Ecto neural progenitor cell (in vitro differentiated cells): ENCODE measurements around the gene FGF8.

Source experiments
- DNase-seq: peaks from one replicate; pipeline ENCODE4 v3.0.0-alpha.2; 2018; ENCODE audit warnings: low spot score

Gene FGF8

GRCh38 chr10:101781984-101782810 lies 6.3 kb upstream of the FGF8 start:
- peak; percentile 46 for DNase-seq

GRCh38 chr10:101781655-101781983 lies 5.7 kb upstream of the FGF8 start:
- no peak for DNase-seq

GRCh38 chr10:101780818-101781654 lies 5.1 kb upstream of the FGF8 start:
- peak; percentile 83 for DNase-seq

DNA sequence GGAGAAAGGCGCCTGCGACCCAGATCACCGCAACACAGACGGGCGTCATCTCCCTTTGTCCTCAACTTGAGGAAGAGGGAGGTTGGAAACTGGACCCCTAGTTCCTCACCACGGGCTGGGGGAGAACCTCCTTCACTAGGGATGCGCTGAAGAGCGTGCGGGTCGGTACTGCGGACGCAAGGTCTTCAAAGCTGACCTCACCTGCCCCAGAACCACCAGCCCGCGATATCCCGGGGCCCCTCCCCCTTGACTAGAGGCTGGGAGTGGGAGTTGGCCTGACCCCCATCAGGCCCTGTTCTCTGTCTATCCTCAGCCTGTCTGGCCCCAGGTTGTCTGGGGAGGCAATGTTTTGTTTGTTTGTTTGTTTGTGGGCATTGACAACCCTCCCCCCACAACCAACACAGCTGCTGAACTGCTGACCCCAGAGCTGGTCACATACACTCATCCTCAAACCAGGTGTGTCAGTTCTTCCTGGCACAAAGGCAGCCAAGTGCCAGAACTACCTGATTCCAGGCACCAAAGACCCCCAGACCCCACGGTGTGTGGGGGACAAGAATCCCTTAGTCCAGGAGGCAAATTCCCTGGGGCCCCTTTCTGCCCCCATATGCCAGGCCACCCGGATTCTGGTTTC lies 4.4 kb upstream of the FGF8 start:
- DNase-seq, result no peak

DNA sequence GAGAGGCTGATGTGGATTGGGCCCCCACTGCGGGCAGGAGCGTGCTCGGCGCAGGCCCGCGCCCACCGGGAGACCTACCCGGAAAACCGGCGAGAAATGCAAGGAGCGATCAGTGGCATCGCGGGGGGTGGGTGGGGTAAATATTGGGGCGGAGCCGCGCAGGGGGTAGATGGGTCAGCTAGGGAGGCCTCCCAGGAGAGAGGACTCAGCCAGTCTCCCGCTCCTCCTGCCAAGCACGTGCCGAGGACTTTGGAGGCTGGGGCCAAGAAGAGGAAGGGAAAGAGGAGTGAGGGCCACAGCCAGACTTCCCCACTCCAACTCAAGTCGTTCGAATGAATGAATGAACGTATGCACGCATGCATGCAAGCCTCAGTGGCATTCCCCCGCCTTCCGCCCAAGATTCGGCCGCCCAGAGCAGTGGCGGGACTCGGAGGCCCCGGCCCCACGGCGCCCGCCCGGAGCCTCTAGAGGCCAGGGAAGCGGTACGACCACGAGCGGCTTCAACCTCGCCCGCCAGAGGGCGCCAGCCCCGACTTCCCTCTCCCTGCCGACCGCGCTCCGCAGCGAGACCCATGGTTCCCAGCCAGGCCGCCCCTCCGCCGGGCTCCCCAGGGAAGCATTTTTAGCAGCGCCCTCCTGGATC lies 3.8 kb upstream of the FGF8 start:
- DNase-seq, result peak; percentile 93

- peak; percentile 77 for DNase-seq
Measured at GRCh38 chr10:101778781-101779543, 3.0 kb upstream of the FGF8 start.

DNA sequence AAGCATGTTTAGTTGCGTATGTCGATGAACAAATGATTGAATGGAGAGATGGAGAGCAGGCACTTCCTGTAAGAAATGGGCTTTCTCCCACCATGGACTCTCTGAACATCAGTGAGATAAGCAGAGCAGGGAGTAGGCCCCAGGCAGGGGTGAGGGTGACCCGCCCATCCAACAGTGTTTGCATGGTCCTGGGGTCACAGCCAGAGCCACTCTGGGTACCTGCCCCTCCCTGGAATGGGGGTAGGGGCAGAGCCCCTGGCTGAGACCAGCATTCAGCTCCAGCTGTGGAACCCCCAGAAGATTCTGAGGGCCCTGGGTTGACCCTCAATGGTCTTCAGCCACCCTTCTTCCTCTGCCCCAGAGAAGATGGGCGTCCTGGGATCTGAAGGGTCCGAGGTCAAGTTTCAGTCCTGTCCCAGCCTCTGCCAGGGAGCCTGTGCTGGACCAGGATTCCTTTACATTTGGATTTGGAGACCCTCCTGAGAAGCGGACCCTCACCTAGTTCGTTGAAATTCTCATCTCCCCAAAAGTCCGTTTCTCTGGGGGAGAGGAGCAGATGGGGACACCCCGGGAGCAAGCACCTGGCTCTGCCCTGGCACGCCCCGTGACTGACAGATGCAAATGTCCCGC lies 2.4 kb upstream of the FGF8 start:
- DNase-seq, result no peak

DNA sequence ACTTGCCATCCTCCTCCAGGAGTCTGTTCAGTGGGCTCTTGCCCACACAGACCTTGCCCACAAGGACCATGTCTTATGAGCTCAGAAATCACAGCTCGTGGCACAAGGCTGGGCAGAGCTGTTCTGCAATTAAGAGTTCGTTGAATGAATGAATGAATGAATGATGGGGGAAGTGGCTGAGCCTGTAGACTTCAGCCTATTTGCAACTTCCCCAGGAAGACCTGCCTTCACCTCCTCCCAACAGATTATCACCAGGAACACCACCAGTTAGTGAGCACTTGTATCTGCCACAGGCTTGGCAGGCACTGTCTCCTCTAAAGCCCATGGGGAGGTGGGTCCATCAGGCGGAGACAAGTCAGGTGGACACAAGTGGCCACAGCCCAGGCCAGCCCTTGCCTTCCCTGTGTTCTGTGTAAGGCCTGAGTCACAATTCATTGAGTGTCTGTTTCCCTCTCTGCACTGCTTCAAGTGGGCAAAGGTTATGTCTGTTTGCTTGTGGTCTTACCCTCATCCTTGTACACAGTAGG lies 1.8 kb upstream of the FGF8 start:
- DNase-seq, result no peak

- no peak for DNase-seq
Measured at GRCh38 chr10:101776161-101776817, 375 bp upstream of the FGF8 start.

DNA sequence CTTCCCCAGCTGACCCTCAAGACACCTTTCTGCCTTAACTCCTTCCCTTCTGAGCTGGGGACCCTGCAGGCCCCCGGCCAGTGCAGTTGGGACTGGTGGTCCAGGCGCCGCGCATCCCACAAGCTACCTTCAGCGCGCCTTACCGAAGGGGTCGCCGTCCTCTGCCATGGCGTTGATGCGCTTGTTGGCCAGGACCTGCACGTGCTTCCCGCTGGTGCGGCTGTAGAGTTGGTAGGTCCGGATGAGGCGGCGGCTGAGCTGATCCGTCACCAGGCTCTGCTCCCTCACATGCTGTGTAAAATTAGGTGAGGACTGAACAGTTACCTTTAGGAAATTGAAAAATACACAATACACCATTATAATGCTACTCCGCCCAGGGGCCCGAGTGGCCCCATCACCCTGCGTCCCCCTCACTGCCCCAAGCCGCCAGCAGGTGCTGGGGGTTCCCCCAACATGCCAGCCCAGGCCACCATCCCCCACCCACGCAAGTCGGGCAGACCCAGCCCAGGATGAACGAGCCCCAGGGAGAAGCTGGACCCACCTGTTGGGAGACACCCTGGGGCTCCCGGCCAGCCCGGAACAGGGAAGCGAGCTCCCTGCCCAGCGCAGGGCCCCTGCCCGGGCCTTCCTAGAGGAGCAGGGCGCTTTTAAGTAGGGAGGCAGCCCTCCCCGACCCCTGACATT lies 1.2 kb downstream of the FGF8 start:
- peak; percentile 69 for DNase-seq

DNA sequence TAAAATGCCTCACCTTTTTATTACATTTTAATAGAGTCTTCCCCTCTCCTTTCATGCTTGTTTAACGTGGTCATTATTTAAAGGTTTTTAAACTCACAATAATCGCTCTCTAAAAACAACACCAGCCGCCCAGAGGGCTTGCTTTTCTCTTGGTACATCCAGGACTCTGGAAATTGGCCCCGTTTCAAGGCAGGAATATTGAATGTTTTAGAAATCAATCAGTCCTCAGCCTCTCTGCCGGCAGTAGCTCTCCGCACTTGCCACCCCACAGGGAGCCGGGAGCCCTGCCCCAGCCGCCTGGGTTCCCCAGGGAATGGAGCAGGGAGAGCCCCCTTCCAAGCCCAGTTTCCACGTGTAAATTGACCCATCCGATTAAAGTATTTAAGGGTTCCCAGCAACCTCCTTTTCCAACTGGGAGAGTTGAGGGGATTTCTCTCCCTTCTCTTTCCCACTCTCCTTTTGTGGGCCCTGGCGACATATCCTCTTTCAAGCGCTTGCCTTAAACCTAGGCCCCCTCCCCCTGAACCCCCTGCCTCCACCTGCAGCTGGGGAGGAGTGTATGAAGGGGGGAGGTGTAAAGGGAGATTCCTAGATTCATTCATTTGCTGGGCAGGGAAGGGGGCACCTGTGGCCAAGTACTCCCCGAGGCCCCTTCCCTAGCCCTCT lies 1.9 kb downstream of the FGF8 start:
- no peak for DNase-seq

GRCh38 chr10:101772895-101773761 lies 2.8 kb downstream of the FGF8 start:
- peak; percentile 55 for DNase-seq

DNA sequence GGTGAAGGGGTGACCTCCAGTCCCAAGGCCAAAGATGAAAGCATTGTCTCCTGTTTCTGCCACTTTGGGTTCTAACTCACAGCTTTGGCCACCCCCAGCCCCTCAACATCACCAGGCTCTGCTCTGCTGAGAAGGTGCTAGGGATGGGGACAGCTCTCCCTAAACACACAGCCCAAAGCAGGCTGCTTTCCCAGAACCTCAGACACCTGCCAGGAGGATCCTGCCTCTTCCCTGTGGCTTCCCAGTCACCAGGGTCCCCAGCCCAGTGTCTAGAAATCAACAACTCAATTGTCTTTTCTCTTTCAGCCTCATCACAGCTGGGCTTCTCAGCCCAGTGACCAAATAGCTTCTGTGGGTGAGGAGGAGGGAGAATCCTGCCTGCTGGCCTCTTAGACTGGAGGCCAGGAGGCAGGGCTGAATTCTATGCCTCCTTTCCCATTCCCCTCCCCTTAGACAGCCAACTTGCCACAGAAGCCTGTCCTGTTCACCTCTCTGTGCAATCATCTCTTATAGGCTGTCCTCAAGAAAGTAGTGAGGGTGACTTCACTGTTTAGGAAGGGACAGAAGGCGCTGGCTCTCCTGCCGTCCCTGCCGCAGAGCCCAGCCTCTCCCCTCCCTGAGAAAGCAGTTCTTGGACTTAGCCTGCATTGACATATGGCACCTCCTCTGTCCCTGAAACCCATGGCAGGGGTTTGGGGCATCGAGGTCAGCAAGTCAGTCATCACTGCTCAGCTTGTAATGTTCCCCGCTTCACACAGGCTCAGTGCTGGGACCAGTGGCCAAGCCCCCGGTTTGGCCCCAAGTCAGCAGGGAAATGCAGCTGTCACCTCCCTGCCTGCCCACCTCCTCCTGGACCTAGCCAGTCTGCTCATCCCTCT lies 3.7 kb downstream of the FGF8 start:
- DNase-seq, result no peak

DNA sequence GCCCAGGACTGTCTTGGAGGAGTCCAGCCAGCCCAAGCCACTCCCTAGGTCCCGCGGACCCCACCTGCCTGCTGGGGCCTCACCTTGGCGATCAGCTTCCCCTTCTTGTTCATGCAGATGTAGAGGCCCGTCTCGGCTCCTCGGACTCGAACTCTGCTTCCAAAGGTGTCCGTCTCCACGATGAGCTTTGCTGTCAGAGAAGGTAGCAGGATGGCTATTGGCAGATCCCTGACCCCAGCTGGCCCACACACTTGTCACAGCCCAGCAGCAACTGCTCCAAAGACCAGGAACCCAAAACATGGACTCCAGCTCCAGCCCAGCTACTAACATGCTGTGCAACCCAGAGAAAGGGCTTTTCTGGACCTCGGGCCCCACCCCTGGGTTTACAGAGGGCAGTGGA lies 4.5 kb downstream of the FGF8 start:
- no peak for DNase-seq

DNA sequence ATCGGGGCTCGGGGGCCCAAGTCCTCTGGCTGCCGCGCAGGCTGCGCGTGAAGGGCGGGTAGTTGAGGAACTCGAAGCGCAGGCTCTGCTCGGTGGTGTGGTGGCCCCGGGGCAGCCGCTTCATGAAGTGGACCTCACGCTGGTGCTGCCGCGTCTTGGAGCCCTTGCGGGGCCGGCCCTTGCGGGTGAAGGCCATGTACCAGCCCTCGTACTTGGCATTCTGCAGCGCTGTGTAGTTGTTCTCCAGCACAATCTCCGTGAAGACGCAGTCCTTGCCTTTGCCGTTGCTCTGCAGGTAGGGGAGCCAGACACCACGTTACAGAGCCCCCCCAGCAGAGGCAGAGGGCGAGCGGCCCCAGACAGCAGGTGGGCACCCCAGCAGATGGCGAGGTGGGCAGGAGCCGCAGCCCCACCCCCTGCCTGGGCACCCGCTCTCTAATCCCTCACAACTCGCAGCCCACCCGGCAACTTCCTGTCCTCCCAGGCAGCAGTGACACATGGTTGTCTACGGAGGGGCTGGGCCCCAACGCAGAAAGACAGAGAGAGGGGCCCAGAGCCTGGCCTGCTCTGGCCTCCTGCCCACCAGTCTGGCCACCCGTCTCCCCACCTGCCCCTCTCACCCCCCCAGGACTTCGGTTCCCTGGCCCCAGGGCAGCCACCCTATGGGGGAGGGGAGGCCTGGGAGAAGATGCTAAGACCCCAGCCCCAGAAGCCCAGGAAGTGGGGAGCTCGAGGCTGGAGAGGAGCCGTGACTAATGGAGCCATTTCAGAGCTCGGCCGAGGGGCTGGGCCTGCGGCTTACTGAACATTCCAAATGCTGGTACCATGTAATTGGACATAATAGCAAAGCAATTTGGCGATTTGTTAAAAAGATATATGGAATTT lies 5.3 kb downstream of the FGF8 start:
- no peak for DNase-seq

DNA sequence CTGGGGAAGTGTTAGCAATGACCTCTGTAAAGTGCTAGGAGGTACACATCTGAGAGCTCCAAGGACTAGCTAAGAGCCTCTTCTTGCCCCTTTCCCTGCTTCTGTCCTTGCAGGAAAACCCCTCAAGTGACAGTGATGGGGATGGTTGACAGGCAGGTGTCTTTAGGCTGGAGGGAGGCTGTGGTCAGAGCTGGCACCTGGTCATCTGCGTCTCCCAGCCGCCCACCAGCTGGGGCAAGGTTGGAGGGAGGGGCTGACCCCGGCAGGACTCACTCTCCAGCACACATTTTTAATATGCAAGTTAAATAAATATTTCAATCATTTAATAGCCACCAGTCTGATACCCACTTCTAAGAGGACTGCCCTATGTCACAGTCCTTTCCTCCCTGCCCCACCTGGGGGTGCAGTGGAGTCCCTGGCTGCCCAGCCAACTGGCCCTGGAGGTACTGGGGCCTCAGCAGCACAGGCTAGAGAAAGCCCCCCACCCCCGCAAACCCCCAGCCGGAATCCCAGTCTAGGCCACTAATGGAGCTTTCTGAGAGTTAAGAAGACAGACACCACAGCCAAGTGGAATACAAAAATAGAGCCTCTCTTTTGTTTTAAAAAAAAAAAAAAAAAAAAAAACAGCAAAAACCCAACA lies 6.3 kb downstream of the FGF8 start:
- no peak for DNase-seq
